RPMI7951 (cell line): ENCODE results near the gene ARHGEF3. TPM values are rescaled to one million over a fixed set of nuclear protein-coding genes. Genes with fewer than 3 reads are reported as not detected.

Source experiments
- DNase-seq: peaks from one replicate; pipeline ENCODE4 v3.0.0-alpha.2; 2012; ENCODE audit warnings: low read depth
- total RNA-seq: library from RNA; depleted of rRNA; stranded (reverse); fragments of >200 nt; shearing (Covaris generic); gene quantifications from 2 replicates; pipeline ENCODE4 v1.2.3, GENCODE V29; 2014

ARHGEF3 gene
- total RNA-seq, 1 experiment from 2014 or later: 14.5 TPM

DNA sequence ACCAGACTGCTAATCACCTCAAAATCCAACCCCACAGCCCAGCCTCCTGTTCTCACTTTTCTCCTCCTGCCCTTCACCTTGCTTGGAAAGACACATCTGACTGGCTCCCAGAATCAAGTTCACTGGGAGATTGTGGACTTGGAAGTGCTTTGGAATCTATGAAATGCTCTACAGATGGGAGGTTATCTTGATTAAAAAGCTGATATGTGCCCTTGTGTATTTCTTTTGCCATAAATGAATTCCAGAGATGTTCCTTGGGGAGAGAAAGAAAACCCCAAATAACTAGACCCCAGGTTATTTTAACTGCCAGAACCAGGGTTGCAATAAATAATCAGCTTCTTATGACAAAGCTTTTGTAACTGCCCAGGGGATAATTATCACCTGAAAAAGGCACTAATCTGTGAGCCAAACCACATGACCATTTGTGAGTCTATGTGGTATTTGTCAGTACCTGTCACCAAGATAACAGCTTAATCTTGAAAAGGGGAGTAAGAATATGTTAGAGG, 21.7 kb upstream of the ARHGEF3 start:
- DNase-seq: no peak

DNA sequence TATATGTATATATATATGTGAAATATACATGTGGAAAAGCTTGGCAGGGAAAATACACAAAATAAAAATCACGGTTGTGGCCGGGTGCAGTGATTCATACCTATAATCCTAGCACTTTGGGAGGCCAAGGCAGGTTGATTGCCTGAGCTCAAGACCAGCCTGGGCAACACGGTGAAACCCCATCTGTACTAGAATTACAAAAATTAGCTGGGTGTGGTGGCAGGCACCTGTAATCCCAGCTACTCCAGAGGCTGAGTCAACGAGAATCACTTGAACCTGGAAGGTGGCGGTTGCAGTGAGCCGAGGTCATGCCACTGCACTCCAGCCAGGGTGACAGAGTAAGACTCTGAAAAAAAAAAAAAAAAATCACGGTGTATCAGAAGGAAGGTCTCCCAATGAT, 20.8 kb upstream of the ARHGEF3 start:
- DNase-seq: no peak

DNA sequence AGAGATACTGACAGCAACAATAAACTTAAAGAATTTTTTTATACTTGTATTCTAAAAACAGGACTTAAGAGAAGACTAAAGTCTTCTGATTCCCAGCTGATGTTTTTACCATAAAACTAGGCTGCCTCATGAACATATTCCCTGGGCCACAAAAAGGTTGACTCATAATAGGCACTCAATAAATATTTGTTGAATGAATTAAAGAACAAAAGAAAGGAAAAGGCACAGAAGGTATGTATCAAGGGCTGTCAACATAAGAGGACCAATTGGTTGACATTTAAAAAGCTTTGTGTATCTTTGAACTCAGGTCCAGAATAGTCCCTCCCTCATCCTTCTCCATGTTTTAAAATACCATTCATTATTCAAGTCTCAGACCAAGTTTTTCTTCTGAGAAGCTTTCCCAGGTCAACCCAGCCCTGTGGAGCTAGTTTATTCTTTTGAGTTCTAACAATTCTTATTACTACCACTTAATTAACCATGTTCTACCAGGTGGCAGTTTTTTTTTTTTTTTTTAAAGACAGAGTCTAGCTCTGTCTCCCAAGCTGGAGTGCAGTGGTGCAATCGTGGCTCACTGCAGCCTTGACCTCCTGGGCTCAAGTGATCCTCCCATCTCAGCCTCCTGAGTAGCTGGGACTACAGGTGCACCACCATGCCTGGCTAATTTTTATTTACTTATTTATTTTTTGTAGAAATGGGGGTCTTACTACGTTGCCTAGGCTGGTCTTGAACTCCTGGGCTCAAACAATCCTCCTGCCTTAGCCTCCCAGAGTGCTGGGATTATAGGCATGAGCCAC, 17.5 kb upstream of the ARHGEF3 start:
- DNase-seq: no peak

DNA sequence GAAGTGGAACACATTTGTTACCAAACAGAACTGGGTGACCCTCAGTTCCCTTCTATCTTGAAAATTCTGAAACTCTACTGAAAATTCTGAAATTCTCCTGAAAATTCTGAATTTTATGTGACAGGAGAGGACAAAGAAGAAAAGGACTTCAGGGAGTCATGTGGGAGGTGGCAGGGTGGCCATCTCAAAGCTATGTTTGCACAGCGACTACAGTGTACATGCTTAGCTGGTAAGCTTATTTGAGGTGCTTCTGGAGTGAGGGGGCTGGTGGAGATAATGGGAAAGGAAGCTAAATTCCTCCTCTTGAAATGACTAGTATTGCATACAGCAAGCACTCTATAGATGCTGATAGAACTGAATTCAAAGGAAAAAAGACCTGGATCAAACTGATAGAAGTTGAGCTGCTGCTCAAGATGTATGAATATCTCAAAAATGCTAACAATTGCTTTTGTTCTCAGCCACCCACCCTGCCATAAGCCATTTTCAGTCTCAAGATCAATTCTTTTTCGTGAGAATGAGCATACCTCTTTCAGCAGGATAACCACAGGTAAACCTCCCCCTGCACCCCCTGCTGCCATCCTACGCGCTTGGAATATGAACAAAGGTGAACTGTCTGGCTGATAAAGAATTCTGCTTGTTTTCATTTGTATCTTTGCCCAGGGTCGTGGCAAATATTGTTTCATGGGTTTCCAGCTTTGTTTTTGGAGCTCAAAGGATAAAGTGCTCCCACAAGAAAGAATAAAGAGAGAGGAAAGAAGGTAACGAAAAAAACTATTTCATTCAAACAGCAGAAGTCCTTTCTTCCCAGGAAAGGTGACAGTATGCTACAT, 16.6 kb upstream of the ARHGEF3 start:
- DNase-seq: no peak

DNA sequence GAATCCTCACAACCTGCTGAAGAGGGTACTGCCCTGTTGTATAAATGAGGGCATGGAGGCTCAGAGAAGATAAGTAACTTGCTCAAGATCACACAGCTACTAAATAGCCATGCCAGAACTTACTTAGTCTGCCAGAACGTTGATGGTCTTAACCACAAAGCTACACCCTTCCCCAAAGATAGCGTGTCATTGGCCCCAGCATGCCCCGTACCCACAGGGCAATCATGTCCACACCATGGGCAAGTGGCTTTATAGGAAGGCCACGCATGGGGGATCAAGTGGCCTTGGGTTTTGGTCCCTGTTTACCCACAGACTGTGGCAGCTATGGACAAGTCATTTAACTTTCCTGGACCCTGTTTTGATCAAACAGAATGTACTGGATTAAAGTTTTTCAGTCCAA, 15.9 kb upstream of the ARHGEF3 start:
- DNase-seq: no peak

DNA sequence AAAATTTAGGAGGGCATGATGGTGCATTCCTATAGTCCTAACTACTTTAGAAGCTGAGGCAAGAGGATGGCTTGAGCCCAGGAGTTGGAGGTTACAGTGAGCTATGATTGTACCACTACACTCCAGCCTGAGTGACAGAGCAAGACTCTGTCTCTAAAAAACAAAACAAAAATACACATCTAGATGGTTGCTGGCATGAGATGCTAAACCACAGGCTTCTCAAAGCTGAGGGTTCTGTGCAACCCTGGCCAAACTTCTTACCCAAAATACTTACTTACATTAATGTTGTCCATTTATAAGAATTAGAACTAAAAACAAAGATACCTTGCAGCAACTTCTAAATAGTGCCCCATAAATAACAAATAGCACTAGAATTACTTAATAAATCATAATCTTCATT, 14.3 kb upstream of the ARHGEF3 start:
- no peak for DNase-seq

DNA sequence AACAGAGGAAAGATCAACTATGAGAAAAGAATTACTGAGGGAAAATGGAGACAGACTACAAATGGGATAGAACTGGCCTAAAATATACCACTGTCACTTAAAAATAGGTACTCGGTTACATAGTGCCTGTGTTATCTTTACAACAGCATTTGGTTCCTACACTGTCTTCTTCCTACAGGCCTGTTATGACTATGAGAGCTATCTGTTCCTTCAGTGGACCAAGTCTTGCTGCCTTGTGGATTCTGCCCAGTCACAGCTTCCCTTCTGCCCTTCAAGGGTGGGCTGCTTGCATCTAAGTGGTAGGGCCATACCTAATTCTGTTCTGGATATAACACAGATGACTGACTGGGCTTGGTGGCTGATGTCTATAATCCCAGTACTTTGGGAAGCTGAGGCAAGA, 13.8 kb upstream of the ARHGEF3 start:
- no peak for DNase-seq

DNA sequence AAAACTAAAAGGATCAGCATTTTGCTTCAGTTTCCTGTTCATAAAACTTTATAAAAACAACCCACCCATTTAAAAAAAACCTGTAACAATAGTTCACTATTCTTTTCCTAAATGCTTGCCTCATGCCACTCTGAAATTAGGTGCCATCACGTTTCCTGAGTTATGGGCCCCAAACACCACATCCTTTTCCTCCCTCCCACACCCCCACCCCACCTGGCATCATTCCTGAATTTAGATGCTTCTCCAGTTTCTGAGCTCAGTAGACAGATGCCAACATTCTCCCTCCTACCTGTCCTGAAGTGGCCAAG, 11.9 kb upstream of the ARHGEF3 start:
- DNase-seq: no peak

DNA sequence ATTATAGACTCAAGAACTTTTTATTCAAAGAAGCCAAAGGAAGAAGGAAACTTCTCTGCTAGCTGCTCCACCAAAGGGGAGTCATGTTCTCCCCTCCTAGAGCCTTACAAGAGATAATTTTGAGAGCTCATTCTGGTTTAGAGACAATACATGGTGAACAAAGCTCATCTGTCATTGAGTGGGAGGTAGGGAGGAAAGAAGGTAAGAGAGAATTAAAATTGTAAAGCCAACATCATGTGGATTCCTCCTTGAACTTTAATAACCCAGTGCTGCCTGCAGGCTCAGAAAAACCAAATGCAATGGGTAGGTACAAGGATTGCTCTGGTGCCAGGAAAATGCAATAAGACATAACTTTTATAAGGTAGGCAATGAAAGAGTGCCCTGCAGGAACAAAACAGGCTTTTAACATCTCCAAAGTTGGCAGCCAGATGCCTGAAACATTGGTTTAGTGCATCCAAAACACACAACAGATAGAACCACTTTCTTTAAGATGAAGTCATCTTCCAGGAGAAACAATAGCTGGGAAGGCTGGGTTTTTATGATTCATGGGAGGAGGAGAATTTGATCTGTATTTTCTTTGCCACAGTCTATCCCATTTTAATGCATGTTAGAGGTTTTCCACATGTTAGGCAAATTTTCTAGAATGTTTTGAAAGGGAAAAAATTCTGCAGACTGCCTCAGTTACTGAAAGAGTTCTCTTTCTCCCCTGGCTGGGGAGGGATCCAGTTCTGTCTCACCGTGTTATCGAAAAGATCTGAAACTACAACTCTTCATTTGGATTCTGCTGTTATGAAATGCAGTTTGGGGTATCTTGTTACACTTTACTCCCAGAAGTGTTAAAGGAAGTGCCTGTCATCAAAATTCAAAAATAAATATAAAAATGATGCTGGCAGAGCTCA, 11.3 kb upstream of the ARHGEF3 start:
- peak; percentile 19 for DNase-seq

DNA sequence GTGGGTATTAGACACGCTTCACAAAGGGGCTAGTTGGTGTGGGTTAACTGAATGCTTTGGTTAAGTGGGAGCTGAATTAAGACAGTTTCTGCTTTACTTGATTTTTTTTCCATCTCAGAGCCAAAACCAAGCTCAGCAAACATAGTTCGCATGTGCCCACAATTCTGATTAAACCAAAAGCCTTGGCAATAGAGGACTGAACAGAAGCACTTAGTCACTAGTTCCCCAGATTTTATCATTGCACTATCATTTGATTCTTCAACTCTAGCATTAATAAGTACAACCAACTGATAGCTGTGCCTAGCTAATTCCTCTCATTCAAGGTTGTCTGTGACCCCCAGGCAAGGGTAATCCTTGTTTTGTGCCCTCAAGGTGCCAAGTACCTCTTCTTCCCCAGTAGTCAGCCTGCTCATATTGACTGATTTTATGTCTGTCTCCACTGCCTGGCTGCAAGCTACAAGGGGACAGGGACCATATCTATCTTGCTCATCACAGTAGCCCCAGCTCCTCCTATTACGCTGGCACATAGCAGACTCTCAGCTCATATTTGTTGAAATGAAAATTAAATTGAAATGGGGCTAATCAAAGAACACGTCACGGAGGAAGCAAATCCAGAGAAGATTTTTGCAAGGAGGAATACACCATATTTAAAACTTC, 9.9 kb upstream of the ARHGEF3 start:
- no peak for DNase-seq

DNA sequence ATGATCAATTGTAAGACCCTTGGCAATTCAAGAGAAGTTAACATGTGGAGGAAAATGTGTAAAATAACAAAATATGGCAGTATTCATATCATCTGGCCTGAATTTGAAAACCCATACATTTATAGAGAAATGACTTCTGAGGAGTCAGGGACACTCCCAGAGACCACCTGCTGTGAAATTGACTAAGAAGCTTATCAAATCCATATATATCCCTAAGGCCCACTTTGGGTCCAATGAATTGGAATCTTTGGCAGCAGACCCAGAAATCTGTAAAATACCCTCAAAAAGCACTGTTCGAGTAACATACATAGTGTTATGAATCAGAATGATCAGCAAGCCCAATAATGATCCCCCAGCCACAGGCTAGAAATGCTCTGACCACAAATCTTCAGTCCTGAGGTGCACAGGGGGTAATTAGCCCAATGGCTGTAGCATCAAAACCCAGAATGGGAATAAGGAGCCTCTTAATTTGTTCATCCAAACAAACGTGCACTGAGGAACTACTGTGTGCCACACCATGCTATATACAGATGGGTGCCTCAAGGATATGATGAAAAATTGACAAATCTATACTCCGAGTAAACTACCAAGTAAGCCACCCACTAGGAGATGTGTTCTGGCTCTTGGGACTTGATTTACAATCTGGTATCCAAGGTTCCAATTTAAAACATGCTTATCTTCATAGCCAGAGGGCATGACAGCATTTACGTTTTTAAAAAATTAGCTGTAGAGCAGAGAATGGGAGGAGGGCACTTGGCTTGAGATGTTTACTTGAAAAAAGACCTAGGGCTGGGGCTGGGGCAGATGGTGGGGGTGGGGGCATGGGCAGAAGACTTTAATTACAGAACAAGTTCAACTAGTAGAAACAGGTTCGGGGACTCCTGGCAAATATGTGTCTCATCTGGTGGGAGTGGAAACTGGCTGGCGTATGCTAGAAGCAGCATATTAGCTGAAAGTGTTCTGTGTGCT, 9.1 kb upstream of the ARHGEF3 start:
- DNase-seq: no peak

DNA sequence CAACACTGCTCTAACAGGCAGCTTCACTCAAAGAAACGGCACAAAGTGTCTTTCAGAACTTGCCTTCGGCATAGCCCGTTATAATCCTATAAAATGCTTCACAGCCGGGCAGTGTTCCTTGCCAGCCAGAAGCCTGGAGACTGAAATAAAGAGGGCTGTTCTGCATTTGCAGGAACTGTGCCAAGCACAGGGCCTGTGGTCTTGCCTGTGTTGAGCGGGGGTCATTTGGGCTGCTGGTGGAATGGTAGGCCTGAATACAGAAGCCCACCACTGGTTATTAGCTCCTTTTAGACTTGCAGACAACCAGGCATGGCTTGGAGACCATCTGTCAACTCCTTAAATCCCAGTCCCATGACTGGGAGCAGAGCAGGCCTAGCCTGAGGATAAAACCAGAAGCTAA, 4.7 kb upstream of the ARHGEF3 start:
- no peak for DNase-seq

DNA sequence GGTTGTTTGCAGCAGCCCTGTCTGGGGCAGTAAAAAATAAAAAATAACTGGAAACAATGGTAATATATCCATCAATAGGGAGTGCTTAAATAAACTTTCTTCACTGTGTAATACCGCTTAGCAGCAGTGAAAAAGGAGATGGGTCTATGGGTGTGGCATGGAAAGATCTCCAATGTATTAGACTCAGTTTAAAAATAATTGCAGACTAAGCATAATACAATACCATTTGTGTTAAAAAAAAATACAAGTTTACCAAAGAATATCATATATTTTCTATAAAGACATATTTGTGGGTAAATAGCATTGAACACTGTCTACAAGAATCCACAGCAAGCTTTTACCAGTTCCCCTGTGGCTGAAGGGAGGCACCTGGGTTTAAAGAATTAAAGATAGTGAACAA, 1.0 kb upstream of the ARHGEF3 start:
- no peak for DNase-seq

DNA sequence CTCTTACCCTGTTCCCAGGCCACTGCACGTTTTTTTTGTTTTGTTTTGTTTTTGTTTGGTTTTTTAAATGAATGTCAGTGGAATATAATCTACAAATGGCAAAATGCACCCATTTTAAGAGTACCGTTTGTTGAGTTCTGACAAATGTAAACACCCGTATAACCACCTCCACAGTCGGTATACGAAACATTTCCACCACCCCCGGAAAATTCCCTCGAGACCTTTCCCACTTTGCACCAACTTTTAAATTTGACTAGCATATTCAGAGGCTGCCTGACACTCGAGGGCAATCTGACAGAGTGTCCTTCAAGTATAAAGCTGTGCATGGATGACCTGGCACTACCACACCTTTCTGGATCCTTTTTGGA, 613 bp upstream of the ARHGEF3 start:
- DNase-seq: no peak

DNA sequence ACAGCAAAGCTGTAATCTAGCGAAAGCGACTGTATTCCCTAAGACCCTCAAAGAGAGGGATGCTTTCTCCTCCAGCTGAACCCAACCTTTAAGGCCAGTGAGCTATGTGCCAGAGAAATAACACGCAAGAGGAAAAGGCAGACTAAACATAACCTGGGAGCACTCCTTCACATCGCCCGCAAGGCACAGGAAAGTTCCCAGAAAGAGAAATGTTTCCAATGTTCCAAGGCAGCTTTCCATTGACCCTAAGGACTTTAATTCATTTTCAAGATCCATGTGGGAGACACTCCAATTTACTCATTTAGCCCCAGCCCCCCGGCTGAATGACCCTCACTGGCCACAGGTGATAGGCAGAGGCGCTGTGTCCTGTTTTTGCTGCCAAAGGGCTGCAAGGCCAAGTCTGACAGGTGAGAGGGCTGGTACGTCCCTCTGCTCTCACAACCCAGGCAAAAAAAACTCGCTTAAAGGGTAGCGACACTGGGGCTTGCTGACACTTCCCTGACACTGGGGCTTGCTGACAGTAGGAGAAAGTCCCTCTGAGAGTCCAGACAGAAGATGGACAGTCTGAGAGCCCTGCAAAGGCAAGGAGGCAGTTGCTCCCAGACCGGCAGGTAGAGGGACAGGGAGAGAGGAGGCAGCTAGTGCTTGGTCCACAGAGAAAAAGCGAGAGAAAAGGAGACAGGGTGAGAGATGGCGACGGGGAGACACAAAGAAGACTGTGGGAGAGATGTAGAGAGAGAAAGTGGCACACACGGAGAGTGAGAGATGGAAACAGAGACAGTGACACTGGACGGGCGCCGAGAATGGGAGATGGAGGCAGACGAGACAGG, 702 bp downstream of the ARHGEF3 start:
- DNase-seq: no peak

DNA sequence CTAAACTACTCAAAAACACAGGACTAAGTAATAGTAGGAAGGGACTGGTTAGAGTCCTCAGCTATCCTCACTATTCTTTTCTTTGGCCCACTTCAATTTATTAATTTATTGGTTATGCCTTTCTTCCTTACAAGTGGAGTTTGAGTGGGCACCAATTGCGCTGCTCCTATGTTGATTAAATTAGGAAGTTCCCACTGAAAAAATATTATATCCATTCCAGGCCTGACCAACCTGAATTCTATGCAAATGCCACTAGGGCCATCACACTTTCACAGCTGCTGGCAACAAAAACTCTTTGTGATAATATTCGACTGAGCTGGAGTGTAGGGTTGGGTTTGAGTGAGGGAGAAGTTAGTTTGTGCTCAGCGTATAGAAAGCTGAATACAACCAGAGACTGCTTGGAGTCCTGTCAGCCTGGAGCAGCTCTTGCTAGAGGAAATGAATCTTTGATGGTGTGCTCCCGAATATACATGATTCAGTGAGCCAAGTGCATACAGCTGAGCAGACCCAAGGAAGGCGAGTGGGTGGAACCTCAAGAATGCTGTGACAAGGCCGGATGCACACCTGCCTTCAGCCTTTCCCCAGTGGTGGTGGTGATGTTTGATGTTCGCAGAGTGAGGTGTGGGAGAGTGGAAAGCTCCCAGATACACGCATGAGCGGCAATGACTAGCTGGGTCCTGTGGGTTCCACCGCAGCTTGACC, 1.5 kb downstream of the ARHGEF3 start:
- DNase-seq: peak; percentile 21

DNA sequence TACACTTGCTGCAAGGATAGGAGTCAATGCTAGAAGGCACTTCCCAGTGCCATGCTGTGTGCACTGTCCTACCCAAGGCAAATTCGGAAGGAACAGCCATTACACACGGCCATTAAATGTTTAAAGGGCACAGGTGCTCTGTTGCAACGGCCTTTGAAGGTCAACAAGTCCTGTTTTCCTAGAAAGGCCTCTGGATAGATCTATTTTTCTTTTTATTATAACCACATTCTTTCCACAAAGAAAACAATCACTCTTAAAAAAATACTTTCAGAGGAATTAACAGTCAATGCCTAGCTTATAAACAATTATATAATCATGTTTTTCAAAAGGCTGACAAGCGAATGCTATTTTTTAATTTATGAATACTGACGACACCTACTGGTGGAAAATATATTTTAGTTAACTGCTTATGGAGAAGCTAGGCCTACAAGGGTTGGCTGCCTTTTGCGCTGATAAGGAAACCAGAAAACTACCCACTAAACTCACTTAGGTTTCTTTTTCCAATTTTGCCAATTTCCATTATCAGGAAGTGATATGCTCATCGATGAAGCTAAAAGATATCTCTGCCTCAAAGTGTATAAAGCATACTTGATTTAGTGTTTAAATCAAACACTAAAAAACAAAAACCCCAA, 2.4 kb downstream of the ARHGEF3 start:
- DNase-seq: peak; percentile 65

DNA sequence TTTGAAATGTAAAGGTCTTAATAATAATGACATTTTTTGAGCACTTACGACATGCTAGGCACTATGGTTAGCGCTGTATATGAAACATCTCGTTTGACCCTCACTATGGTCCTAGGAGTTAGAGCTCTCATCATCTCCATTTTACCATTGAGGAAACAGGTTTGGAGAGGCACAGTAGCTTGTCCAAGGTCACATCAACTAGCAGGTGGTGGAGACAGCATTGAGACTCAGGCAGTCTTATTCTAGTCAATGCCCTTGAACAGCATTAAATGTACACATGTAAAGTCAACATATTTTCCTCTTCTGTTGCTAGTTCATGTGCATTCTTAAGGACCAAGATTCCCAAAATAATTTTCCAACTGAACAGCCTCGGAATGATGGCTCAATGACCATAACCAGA, 4.8 kb downstream of the ARHGEF3 start:
- DNase-seq: no peak
